Measurements from ENCODE around the gene RHOA. TPM values are rescaled to one million over a fixed set of nuclear protein-coding genes. Genes with fewer than 3 reads are reported as not detected.

The RHOA gene
- total and polyA plus RNA-seq, 2 of the 8 experiments (the other 6 are each of a cell fraction or from before 2014, with no cell fraction given): 176 to 397 TPM

DNA sequence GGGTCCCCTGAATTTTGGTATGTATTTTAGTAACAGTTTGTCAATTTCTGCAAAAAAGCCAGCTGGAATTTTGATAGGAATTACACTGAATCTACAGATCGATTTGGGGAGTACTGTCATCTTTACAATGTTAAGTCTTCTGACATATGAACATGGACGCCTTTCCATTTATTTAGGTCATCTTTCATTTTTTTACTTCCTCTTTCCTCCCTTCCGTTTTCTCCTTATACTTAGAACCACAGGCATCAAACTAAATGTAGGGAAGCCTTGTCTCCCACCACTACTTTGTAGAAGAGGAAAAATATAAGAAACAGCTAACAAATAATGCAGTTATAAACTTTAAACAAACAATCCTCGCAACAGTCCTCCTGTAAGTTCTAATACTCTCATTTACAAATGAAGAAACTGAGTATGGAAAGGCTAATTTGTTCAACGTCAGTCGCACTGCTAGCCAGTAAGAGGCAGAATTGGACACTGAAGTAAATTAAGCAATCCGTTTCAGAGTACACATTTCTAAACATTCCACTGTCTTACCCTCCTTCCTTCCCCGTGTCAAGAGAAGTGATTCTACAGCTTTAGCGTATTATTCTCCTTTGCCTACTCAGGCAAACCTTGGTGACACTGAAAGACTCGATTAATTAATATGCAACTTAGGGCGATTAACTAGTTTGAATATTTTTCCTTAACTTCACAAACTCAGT is 25.6 kb downstream of the RHOA start:
- Histone ChIP-seq H3K79me1 (ENCODE audit: low read depth, low read length) (no peaks in the 10 kb centered on the region; the same call in 1 of the 2 replicates), H3K23ac (ENCODE audit: insufficient read length) (no peak overlapping the region), H3K36me3 (ENCODE audit: control insufficient read depth in 2 of 4, insufficient read depth in 4 of 4, low read length in 3 of 4) (no peaks in the 10 kb centered on the region), H3K79me2 (ENCODE audit: control insufficient read depth in 1 of 2, insufficient read depth in 2 of 2, low read length in 2 of 2) (peaks cover 3 to 93% of the 10 kb centered on the region in 2 experiments), H3K18ac (ENCODE audit: extremely low read depth, low read length) (no peak overlapping the region), H3K14ac (ENCODE audit: insufficient read length) (no peak overlapping the region), H3K9me3 (ENCODE audit: insufficient read depth in 2 of 2, low read depth in 1 of 2, low read length in 1 of 2) (no peaks in the 10 kb centered on the region), H2BK20ac (ENCODE audit: low read length) (no peak overlapping the region), H3K23me2 (ENCODE audit: low read depth, low read length) (0 out of 2 replicates have a peak, but pooled peaks cover 2% of the 10 kb centered on the region), H4K8ac (ENCODE audit: extremely low read depth, insufficient read depth, low read length) (no peak overlapping the region), H4K5ac (ENCODE audit: insufficient read length, low read depth, low read length) (no peak overlapping the region), H3K27me3 (replicated peaks in 1 of 4; ENCODE audit: control insufficient read depth in 3 of 4, extremely low read depth in 1 of 4, insufficient read depth in 3 of 4, low read length in 3 of 4) (no peaks in the 10 kb centered on the region), H3K4me1 (replicated peaks in 1 of 4; ENCODE audit: control insufficient read depth in 3 of 4, insufficient read depth in 4 of 4, low read length in 3 of 4) (no peaks in the 10 kb centered on the region), H4K20me1 (replicated peaks in 1 of 2; ENCODE audit: control insufficient read depth in 1 of 2, insufficient read depth in 2 of 2, low read length in 2 of 2) (peaks cover 6 to 20% of the 10 kb centered on the region in 2 experiments), H2BK15ac (ENCODE audit: low read length) (no peak overlapping the region), H2BK5ac (ENCODE audit: low read depth, low read length) (no peak overlapping the region), H3K9ac (replicated peaks in 1 of 4; ENCODE audit: extremely low read depth in 1 of 4, low read depth in 3 of 4, low read length in 3 of 4) (no peak overlapping the region), H2AFZ (ENCODE audit: low read length) (no peak overlapping the region), H3K4ac (replicated peaks; ENCODE audit: insufficient read length, low read depth, low read length) (no peak overlapping the region), H3K4me3 (ENCODE audit: extremely low read depth in 1 of 4, insufficient read depth in 2 of 4, low read depth in 3 of 4, low read length in 4 of 4) (no peak overlapping the region), H2BK120ac (replicated peaks; ENCODE audit: low read depth, low read length) (no peak overlapping the region), H3K27ac (ENCODE audit: low read depth, low read length) (no peak overlapping the region), H3K56ac (replicated peaks; ENCODE audit: insufficient read length, low read depth, low read length) (no peak overlapping the region), H4K91ac (replicated peaks; ENCODE audit: insufficient read length, low read length) (no peak overlapping the region), H2BK12ac (ENCODE audit: low read depth, low read length) (no peak overlapping the region), H3K4me2 (ENCODE audit: insufficient read depth in 1 of 2, low read depth in 2 of 2, low read length in 2 of 2) (no peak overlapping the region), H2AK5ac (ENCODE audit: low read depth, low read length) (no peak overlapping the region)
- DNase-seq (ENCODE audit: low read depth in 1 of 2, low spot score in 2 of 2) (no peak), FAIRE-seq (no peak)
- POLR2A ChIA-PET (ENCODE audit: partially characterized antibody): interaction anchor here (0.7 to 1.0 kb wide), 2 partner anchors 15 to 27 kb away, joined by 3 read pairs; no protein-coding TSS in a partner anchor
- CTCF ChIA-PET (ENCODE audit: partially characterized antibody): interaction anchor here (1.1 to 1.8 kb wide), 2 partner anchors 16 to 22 kb away, joined by 3 read pairs; no protein-coding TSS in a partner anchor
- 90% methylated on average over 11 of the region's 11 CpGs; no CpG with 5 or more reads in 1 of the 2 experiments for WGBS, 2 experiments (ENCODE audit: extremely low coverage in 1 of 2, insufficient coverage in 1 of 2, insufficient read length in 1 of 2, insufficient replicate concordance in 2 of 2, low coverage in 1 of 2, low lambda C conversion rate in 2 of 2, missing lambda C conversion rate in 1 of 2)
- TF ChIP-seq NANOG (IDR thresholded peaks at IDR 0.05; ENCODE audit: insufficient read depth, low read depth, low read length, poor library complexity, severe bottlenecking) (no peak), CEBPB (IDR thresholded peaks at IDR 0.05; ENCODE audit: low read depth, low read length) (no peak), RXRA (IDR thresholded peaks at IDR 0.05; ENCODE audit: insufficient read depth, low read depth, low read length) (no peak), SIRT6 (IDR thresholded peaks at IDR 0.05; ENCODE audit: low read length) (no peak), SIN3A (conservative IDR thresholded peaks at IDR 0.05 in 1 of 2, IDR thresholded peaks at IDR 0.05 in 1 of 2; ENCODE audit: low read depth in 1 of 2, low read length in 2 of 2) (no peak), POLR2A (IDR thresholded peaks at IDR 0.05; ENCODE audit: control extremely low read depth in 1 of 2, low read depth in 2 of 2, low read length in 2 of 2) (no peak), RBBP5 (IDR thresholded peaks at IDR 0.05; ENCODE audit: borderline replicate concordance, low read depth, low read length) (no peak), ASH2L (IDR thresholded peaks at IDR 0.05; ENCODE audit: low read length) (no peak), BACH1 (IDR thresholded peaks at IDR 0.05; ENCODE audit: low read length) (no peak), SRF (IDR thresholded peaks at IDR 0.05; ENCODE audit: low read depth, low read length) (no peak)
